T-helper 1 cell (primary cell): ENCODE results near the gene CDC34.

Experiments used
- DNase-seq, 5 donors: peaks; one replicate each; pipeline ENCODE4 v3.0.0-alpha.2; 2012 to 2020

CDC34 gene

DNA sequence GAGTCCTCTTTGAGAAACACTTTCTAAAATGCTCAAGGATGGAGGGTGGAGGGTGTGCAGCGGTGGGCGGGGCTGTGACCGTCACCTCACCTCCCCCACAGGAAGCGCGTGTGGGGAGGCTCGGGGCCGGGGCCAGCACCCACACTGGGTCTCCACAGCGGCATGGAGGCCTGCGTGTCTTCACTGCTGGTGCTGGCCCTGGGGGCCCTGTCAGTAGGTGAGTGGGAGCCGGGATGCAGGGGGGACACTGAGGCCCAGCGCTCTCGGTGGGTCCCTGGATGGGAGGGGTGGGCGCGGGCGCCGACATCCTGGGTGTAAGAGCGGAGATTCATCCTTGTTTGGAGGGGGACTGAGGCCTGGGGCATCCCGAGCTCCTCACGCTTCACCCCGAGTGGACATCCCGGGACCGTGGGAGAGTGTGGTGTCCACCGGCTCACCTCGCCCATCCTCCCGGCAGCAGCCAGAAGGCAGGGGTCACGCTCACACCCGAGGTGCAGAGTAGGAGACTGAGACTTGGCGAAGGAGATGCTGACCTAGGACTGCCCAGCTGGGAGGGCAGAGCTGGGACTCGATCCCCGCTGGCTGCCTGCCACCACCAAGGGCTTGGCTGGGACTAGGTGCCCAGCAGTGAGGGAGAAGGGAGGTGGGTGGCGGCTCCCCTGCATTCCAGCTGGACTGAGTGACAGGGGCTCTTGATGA lies 12.5 kb downstream of the CDC34 start, which contains the start of gene GZMM:
Gene GZMM, plus strand, starts transcription at position 144 of the 699 bp plus-strand sequence. Its CDS starts 19 bp downstream, at position 163.
- peak; percentile 51 to 80 (median 70) for DNase-seq

DNA sequence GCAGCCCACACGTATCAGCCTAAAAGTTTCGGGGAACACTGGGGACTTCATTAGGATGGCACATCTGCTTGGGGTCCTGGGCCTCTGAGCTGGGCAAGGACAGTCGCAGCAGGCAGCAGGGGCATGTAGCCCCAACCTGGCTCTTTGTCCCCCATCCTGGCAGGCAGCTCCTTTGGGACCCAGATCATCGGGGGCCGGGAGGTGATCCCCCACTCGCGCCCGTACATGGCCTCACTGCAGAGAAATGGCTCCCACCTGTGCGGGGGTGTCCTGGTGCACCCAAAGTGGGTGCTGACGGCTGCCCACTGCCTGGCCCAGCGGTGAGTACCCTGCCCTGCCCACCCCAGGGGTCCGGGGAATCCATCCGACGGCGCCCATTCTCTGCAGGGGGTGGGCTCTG lies 15.6 kb downstream of the CDC34 start:
- no peak for DNase-seq

DNA sequence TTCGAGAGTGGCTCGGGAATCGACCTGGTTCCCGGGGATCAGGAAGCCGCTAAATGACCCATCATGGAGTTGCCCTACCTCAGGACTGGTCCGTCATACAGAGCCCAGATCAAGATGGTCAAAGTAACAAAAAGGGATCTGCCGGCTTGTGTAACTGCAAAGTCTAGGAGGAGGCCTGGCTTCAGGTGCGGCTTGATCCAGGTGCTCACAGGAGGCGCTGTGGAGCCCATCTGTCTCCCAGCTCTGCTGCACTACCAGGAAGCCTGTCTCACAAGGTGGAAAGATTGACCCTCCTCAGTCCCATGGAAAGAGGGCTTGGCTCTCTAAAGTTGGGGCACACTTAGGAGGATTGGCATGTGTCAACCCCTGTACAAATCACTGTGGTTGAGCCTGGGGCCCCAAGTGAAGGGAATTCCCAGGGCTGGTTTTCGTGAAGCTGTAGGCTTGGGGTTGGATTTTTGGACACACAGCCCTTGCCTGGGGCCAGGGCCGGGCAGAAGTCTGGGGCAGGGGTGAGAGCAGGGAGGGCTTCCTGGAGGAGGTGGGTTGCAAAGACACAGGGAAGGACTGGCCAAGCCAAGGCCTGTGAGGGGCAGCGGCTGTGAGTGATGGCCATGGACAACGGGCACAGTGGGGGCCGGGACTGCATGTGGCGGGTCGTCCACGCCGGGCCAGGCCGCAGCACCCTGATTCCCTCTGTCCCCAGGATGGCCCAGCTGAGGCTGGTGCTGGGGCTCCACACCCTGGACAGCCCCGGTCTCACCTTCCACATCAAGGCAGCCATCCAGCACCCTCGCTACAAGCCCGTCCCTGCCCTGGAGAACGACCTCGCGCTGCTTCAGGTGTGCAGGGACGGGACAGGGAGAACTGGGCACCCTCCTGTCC lies 16.5 kb downstream of the CDC34 start:
- no peak for DNase-seq

DNA sequence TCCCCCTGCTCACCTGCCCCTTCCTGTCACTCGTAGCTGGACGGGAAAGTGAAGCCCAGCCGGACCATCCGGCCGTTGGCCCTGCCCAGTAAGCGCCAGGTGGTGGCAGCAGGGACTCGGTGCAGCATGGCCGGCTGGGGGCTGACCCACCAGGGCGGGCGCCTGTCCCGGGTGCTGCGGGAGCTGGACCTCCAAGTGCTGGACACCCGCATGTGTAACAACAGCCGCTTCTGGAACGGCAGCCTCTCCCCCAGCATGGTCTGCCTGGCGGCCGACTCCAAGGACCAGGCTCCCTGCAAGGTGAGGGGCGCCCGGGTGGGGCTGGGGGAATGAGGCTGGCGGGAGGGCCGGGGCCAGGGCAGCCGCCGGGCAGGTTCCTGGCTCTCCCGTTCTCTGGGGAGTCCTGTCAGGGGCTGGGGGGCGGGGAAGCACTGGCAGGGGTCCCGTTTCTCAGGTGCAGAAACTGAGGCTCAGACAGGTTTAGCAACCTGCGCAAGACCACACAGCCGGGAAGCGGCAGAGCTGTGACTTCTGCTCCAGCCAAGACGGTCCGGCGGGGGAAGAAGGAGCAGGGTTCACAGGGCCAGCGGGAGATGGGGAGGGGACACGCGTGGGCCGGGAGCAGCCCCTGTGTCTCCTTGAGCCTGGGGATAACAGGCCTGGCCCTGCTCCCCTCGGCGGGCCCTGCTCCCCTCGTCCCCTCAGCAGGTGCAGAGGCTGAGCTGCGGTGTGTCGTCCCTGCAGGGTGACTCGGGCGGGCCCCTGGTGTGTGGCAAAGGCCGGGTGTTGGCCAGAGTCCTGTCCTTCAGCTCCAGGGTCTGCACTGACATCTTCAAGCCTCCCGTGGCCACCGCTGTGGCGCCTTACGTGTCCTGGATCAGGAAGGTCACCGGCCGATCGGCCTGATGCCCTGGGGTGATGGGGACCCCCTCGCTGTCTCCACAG lies 17.6 kb downstream of the CDC34 start:
- no peak for DNase-seq

DNA sequence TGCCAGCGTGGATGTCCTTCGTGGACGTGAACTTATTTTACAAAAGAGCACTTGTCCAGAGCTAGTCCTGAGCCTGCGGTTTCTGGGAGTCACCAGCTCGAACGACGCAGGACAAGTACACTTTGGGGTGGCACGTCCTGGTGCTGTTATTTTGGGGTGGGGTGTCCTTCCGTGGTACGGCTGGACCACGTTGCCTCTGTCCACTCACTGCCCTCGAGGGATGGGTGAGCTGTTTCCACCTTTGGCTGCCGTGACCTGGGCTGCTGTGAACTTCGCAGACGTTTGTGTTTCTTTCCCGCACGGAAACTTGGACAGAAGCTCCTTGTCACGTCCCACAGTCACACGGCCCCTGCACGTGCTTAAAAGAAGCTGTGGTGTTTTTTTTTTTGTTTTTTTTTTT lies 23.3 kb downstream of the CDC34 start:
- no peak for DNase-seq

DNA sequence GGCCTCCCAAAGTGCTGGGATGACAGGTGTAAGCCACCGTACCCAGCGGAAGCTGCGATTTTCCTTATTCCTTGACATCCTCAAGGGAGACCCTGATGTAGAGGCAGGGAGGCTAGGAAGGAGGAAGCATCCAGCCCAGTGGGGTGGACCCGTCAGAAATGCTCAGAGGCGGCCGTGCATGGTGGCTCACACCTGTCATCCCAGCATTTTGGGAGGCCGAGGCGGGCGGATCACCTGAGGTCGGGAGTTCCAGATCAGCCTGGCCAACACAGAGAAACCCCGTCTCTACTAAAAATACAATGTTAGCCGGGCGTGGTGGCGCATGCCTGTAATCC lies 23.9 kb downstream of the CDC34 start:
- DNase-seq = no peak

DNA sequence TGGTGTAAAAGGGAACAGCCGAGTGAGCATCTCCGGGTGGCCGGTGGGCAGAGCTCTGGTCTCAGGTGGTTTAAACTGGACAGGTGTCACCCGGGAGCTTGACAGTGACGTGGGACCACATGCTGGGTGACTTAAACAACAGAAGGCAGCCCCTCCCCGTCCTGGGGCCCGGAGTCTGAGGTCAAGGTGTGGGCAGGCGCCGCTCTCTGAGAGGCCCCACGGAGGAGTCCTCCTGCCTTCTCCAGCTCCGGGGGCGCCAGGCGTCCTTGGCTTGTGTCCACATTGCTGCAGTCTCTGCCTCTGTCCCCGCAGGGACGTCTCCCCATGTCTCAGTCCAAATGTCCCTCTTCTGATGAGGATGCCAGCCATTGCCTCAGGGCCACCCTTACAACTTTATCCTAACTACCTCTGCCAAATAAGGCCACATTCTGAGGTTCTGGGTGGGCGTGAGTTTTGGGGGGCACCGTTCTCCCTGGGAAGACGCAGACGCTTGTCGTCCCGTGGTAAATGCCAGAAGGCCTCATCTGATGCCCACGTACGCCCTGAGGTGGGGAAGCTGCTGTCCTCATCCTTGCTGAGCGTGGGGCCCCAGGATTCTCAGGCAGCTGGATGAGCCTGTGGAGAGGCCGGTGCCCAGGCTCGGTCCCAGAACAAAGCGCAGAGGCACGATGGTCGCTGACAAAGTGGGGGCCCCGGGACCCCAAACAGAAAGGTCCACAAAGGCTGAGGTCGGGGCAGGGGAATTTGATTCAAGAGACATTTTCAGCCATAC lies 25.2 kb downstream of the CDC34 start:
- no peak for DNase-seq

DNA sequence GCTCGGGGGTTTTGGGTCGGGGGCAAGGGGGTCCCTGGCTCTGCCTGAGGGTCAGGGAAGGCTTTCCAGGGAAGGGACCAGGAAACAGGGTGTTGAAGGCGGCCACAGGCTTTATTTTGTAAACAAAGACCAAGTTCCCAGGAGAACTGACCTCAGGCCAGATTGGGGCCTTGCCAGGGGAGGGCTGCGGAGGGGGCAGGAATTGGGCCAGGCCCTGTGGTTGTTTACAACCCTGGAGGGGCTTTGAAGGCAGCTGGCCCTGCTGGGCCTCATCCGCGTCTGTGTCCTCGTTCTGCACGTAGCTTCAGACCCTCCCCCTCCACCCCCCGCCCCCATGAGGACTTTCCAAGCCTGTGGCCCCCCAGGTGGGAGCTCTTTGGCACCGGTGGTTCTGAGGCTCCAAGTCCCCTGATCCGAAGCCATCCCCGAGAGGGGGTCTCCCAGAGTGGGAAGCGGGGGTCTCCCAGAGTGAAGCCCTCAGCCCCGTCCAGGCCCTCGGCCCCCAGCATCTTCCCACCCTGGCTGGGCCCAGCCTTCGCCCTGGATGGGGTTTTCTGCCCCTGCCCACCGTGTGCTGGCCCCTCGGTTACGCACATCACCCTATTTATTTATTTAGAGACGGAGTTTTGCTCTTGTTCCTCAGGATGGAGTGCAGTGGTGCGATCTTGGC lies 27.3 kb downstream of the CDC34 start:
- DNase-seq = no peak

DNA sequence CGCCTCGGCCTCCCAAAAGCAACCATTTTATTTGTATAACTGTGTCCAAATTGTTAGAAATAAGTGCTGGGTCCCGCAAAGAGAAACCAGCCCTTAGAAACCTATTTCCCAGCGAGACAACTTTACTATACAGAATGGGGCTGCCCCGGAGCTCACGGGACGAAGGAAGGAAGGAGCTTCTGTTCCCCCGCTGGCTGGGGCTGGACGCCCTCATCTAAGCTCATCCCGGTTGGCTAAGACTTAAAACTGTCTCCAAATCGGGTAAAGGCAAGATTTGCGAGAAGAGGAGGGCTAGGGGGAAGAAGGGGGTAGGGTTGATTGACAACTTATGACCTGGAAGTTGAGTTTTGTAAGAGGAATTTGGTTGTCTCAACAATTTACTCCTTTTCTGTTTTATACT lies 28.6 kb downstream of the CDC34 start:
- DNase-seq = no peak

DNA sequence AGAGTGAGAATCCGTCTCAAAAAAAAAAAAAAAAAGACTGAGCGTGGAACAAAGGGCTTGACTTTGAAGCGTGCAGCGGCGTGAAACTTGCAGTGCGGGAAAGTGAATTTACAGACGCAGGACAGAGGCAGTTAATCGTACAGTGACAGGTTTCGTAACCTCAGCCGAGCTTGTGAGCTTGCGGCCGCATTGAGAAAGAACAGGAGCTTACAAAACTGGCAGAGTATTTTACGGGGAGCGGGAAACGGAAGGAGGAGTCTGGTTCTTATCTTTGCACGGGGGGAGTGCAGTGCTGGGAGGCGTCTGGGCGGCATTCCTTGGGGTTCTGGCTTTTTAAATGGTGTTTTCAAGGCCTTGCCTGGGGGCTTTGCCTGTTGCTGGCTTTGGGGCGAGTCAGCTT lies 34.8 kb downstream of the CDC34 start:
- no peak for DNase-seq

DNA sequence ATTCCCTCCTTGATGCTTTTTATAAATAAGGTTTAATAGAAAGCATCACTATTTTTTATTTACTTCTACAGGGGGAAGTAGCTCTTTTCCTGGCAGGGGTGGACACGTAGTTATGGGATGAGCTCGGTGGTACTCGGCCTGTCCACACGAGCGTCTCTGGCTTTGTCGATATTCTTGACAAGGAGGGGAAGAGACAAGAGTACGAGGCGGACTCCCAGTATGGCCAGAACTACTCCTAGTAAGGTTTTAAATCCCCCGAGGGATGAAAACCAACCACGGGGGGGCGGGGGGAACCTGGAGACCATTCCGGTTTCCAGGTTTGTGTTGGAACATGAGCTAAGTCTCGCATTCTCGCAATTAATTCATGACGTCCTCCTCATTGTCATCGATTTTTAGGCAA lies 35.3 kb downstream of the CDC34 start:
- DNase-seq = no peak

DNA sequence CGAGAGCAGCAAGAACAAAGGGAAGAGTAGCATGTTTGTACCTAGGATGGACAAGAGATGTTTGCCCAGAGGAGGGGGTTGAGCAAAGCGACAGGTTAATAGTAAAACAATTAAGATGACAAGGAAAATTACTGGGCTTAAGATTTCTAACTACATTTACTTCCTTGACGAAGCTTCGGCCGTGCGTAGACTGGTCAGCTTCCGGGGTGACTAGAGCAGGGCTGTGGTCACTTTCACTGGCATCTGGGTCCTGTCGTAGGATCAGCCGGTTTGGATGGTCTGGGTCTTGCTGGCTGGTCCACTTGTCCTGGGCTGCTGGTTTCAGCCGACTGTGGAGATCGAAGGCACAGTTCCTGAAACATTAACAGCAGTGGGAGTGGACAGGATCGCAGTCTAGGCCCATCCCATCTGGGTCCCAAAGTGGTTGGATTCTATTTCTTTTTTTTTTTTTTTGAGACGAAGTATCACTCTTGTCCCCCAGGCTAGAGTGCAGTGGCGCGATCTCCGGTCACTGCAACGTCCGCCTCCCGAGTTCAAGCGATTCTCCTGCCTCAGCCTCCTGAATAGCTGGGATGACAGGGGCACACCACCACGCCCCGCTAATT lies 35.8 kb downstream of the CDC34 start:
- no peak for DNase-seq

DNA sequence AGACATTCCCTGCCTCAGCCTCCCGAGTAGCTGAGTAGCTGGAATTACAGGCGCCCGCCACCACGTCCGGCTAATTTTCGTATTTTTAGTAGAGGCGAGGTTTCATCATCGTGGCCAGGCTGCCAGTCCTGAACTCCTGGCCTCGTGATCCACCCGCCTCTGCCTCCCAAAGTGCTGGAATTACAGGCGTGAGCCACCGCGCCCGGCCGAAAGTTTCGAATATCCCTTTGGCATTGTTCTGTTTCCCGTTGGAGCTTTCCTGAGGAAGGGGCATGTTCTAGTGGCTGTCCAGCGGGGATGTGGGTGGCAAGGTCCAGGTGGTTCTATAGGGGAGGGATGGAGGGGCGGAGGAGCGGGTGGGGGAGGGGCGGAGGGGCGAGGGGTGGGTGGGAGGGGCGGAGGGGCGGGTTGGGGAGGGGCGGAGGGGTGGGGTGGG lies 38.7 kb downstream of the CDC34 start:
- peak in 1 of 5 donors; percentile 40 for DNase-seq

DNA sequence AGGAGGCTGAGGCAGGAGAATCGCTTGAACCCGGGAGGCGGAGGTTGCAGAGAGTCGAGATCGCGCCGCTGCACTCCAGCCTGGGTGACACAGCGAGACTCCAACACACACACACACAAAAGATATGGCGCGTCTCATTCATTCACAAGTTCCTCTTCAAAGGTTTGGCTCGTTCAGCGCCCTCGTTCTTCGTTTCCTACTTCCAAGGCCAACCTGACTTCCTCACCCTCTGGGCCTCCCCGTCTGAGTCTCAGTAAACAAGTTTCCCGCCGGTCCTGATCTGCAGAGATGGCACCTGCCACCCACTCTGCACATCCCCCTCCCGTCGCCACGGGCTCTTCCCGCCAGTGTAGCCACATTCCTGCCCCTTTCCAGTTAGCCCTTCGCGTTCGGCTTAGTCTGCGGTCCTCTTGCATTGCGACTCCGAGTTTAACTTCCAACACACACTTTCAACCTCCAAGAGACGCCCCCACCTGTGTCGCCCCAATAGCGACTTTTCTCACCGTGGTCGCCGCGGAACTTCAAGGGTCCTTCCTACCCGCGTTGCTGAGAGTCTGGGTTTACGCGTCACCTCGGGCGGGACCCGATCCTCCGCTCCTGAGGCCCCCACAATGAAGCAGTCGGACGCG lies 39.5 kb downstream of the CDC34 start:
- DNase-seq = peak; percentile 36 to 70 (median 59)

DNA sequence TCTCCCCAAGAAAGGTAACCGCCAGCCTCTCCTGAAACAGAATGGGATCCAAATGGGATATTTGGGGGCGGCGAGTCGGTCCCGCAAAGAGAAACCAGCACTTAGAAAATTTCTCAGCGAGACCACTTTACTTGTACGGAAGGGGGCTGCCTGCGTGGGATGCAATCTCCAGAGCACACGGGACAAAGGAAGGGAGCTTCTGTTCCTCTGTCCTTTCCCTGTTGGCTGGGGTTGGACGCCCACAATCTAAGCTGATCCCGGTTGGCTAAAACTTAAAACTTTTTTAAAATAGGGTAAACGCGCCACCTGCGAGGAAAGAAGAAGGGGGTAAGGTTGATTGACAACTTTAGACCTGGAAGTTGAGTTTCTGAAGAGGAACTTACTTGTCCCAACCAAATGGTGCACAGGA lies 40.0 kb downstream of the CDC34 start:
- no peak for DNase-seq

DNA sequence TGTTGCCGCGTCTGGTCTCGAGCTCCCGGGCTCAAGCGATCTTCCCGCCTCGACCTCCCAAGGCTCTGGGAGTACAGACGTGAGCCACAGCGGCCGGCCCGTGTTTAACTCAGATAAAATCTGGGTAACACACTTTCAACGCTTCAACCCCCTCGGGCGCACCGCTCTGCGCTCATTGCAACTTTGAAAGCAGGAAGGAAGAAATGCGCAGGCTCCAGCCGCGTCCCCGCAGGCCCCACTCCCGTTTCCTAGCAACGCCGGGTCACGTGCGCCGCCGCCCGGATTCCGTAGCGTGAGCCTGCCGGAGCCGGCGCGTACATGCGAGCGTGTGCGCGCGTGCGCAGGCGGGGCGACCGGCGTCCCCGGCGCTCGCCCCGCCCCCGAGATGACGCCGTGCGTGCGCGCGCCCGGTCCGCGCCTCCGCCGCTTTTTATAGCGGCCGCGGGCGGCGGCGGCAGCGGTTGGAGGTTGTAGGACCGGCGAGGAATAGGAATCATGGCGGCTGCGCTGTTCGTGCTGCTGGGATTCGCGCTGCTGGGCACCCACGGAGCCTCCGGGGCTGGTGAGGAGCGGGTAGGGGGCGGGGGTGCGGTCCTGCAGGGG lies 40.7 kb downstream of the CDC34 start, which contains the start of gene BSG:
Gene BSG, plus strand, starts transcription at position 457 of the 603 bp plus-strand sequence. Its CDS starts 39 bp downstream, at position 496.
- DNase-seq = peak; percentile 97 to 100 (median 98)

DNA sequence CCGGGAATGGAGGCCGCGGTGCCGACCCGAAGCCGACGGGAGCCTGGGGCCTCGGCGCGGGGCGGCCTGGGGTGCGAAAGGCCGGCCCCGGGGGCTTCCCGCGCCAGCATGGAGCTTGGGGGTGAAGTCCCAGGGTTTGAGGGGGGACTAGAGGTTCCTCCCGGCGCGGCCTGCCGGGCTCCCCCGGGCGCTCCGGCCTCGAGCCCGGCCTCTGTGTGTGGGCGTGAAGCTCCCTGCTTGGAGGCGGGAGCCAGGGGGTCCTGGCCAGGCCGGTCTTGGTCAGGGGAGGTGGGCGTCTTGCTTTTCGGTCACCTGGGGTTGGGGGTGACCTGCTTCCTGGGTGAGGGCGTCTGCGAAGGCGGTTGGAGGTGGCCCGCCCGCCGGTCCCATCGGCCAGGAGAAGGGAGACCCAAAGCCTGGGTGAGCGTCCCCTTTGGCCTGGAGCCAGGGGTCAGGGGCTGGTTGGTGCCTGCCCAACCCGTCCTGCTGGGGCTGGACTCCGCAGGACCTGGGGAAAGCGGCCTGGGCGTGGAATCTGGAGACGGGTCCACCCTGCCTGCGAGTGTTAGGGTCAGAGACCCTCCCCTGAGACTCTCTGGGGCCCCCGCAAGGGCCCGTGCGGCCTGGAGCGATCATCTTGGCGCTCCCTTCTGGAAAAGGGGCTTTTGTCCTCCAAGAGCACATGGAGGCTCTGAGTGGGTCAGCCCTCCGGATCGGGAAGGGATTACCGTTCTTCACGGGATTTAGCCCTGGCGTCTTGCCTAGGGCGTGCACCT lies 41.4 kb downstream of the CDC34 start:
- DNase-seq = no peak

DNA sequence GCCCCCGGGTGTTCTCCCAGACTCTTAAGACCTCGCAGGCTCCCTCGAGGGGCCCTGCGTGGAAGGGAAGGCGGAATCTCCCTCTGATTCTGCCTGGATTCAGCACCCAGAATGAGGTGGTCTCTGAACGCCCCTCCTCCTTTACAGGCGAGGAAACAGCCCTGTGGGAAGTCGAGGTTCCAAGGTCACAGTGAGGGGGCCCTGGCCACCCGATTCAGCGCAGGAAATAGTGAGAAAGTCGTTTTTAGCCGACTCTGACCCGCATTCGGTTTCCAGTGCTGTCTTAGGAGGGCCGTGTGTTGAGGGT lies 41.9 kb downstream of the CDC34 start:
- DNase-seq = no peak
